ENCODE results near the gene HNRNPUL1. TPM values are rescaled to one million over a fixed set of nuclear protein-coding genes. Genes with fewer than 3 reads are reported as not detected.

The HNRNPUL1 gene
- total RNA-seq, 1 experiment from 2014 or later: 158 TPM

GRCh38 chr19:41230067-41230857 is 33.9 kb upstream of the HNRNPUL1 start:
- no peak overlapping the region for H3K27ac ChIP-seq (ENCODE audit: low read length)
- no TSS peak for BruUV-seq (replicated peaks)

GRCh38 chr19:41232686-41233085 is 31.5 kb upstream of the HNRNPUL1 start:
- no peak for TF ChIP-seq EZH2phosphoT487 (IDR thresholded peaks at IDR 0.05; ENCODE audit: borderline replicate concordance, low read length)
- DNase-seq (no peak), ATAC-seq (no peak)
- Histone ChIP-seq H3K4me1 (ENCODE audit: insufficient read depth, low read length) (no peaks in the 10 kb centered on the region), H3K9me2 (replicated peaks; ENCODE audit: low read length) (no peaks in the 10 kb centered on the region), H3K9me3 (ENCODE audit: low read length) (no peaks in the 10 kb centered on the region), H3K4me3 (ENCODE audit: low read length) (no peak overlapping the region), H3K4me2 (ENCODE audit: low read length) (no peak overlapping the region), H3K27me3 (ENCODE audit: low read length) (no peaks in the 10 kb centered on the region), H4K20me1 (ENCODE audit: low read length) (no peaks in the 10 kb centered on the region), H3K79me2 (ENCODE audit: low read length) (no peaks in the 10 kb centered on the region), H3K27ac (ENCODE audit: low read length) (no peak overlapping the region), H3K36me3 (ENCODE audit: low read depth, low read length) (peaks cover 24% of the 10 kb centered on the region), H3F3A (ENCODE audit: low read length, unreplicated experiment) (no peaks in the 10 kb centered on the region), H2AFZ (ENCODE audit: low read length) (no peak overlapping the region), H3K9ac (ENCODE audit: low read length) (no peak overlapping the region)
- no TSS peak for BruUV-seq (replicated peaks)
- intact Hi-C loops (cut with micrococcal nuclease): no loop called here
- POLR2A ChIA-PET (ENCODE audit: unreplicated experiment): interaction anchor here (0.6 kb wide), 1 partner anchor 567 kb away, joined by 7 read pairs; no protein-coding TSS in a partner anchor
- CTCF ChIA-PET: no interaction called here

More at GRCh38 chr19:41230067-41230857, 33.9 kb upstream of the HNRNPUL1 start:
- H3K9me3 ChIP-seq (ENCODE audit: low read length): no peaks in the 10 kb centered on the region
- H3F3A ChIP-seq (ENCODE audit: low read length, unreplicated experiment): no peaks in the 10 kb centered on the region
- H3K4me1 ChIP-seq (ENCODE audit: insufficient read depth, low read length): peaks cover 13% of the 10 kb centered on the region
- no peak overlapping the region for H3K9ac ChIP-seq (ENCODE audit: low read length)
- no peak for TF ChIP-seq EZH2 (IDR thresholded peaks at IDR 0.05; ENCODE audit: low read length, unreplicated experiment)
- TF ChIP-seq EZH2phosphoT487 (IDR thresholded peaks at IDR 0.05; ENCODE audit: borderline replicate concordance, low read length): no peak
- TF ChIP-seq CTCF (conservative IDR thresholded peaks at IDR 0.05; ENCODE audit: low read depth, low read length): no peak
- ChIA-PET CTCF (no interaction called here), POLR2A (ENCODE audit: unreplicated experiment) (no interaction called here)
- no peak overlapping the region for H3K4me3 ChIP-seq (ENCODE audit: low read length)
- ATAC-seq (no peak), DNase-seq (no peak)
- H3K9me2 ChIP-seq (replicated peaks; ENCODE audit: low read length): no peaks in the 10 kb centered on the region
- intact Hi-C loops (cut with micrococcal nuclease): no loop called here
- no peaks in the 10 kb centered on the region for H4K20me1 ChIP-seq (ENCODE audit: low read length)
- H3K27me3 ChIP-seq (ENCODE audit: low read length): no peaks in the 10 kb centered on the region
- H3K4me2 ChIP-seq (ENCODE audit: low read length): no peak overlapping the region
- H3K36me3 ChIP-seq (ENCODE audit: low read depth, low read length): peaks cover 21% of the 10 kb centered on the region
- H3K79me2 ChIP-seq (ENCODE audit: low read length): peaks cover 12% of the 10 kb centered on the region
- no peak overlapping the region for H2AFZ ChIP-seq (ENCODE audit: low read length)

GRCh38 chr19:41233748-41234240 is 30.4 kb upstream of the HNRNPUL1 start:
- H3K27ac ChIP-seq (ENCODE audit: low read length): no peak overlapping the region

More at GRCh38 chr19:41233748-41234240, 30.4 kb upstream of the HNRNPUL1 start:
- ATAC-seq (no peak), DNase-seq (no peak)
- Histone ChIP-seq H3K9me3 (ENCODE audit: low read length) (no peaks in the 10 kb centered on the region), H3K36me3 (ENCODE audit: low read depth, low read length) (peaks cover 21% of the 10 kb centered on the region), H3F3A (ENCODE audit: low read length, unreplicated experiment) (no peaks in the 10 kb centered on the region), H3K4me2 (ENCODE audit: low read length) (no peak overlapping the region), H3K79me2 (ENCODE audit: low read length) (no peaks in the 10 kb centered on the region), H3K27me3 (ENCODE audit: low read length) (no peaks in the 10 kb centered on the region), H3K4me1 (ENCODE audit: insufficient read depth, low read length) (no peaks in the 10 kb centered on the region), H3K9ac (ENCODE audit: low read length) (no peak overlapping the region), H4K20me1 (ENCODE audit: low read length) (no peaks in the 10 kb centered on the region), H3K9me2 (replicated peaks; ENCODE audit: low read length) (no peaks in the 10 kb centered on the region), H2AFZ (ENCODE audit: low read length) (no peak overlapping the region), H3K4me3 (ENCODE audit: low read length) (no peak overlapping the region)
- intact Hi-C loops (cut with micrococcal nuclease): no loop called here
- CTCF ChIA-PET: no interaction called here
- TF ChIP-seq EZH2 (IDR thresholded peaks at IDR 0.05; ENCODE audit: low read length, unreplicated experiment) (no peak), CTCF (conservative IDR thresholded peaks at IDR 0.05; ENCODE audit: low read depth, low read length) (no peak), EZH2phosphoT487 (IDR thresholded peaks at IDR 0.05; ENCODE audit: borderline replicate concordance, low read length) (no peak)
- POLR2A ChIA-PET (ENCODE audit: unreplicated experiment): no interaction called here
- BruUV-seq (replicated peaks): no TSS peak
